ENCODE results near the gene PDIK1L.

DNA sequence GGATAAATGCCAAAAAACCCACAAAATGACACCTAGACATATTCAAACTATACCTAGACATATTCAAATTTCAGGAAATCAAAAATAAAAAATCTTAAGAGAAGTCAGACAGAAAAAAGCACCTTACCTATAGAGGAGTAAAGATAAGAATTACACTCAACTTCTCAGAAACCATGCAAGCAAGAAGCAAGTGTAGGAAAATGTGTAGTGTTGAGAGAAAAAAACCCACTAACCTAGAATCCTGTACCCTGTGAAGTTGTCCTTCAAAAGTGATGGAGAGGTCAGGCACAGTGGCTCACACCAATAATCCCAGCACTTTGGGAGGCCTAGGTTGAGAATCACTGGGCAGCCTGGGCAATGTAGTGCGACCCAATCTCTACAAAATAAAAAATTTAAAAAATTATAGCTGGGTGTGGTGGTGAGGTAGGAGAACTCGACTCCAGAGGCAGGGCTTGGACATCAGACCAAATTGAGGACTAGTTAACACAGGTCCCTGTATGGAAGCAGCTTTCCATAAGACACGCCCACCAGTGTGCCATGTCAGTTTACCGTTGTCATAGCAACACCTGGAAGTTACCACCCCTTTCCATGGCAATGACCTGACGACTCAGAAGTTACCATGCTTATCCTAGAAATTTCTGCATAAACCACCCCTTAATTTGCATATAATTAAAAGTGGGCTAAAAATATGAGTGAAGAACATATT is 20.7 kb downstream of the PDIK1L start:
- TF ChIP-seq POLR2A (IDR thresholded peaks at IDR 0.05; ENCODE audit: low read length) (no peak), GATA1 (IDR thresholded peaks at IDR 0.05; ENCODE audit: low read depth, low read length) (no peak)

Measured in erythroblast (primary cell).